Activated naive CD8-positive, alpha-beta T cell treated with anti-CD3 and anti-CD28 coated beads, Interleukin-2, amount 50 U/mL, for 24 hours (primary cell): Measurements from ENCODE around the gene OR52J3.
"Not testable (repeated sequence)": the region's sequence is repeated elsewhere in the genome, so short reads cannot be mapped to it uniquely, and the experiment has no call there.

ENCODE experiments used
- ATAC-seq: fragments of 150-1000 bp; cut with Tn5 transposase; one replicate; pipeline ENCODE4 v1.10.0; 2021
- DNase-seq: peaks from one replicate; pipeline ENCODE4 v3.0.0; 2021
- H3K27ac Mint-ChIP-seq: one replicate; pipeline ENCODE4 v1.8.0; 2021; ENCODE audit warnings: mild to moderate bottlenecking, mixed read lengths
- H3K27me3 Mint-ChIP-seq: one replicate; pipeline ENCODE4 v1.8.0; 2021; ENCODE audit warnings: mixed read lengths
- H3K36me3 Mint-ChIP-seq: one replicate; pipeline ENCODE4 v1.8.0; 2021; ENCODE audit warnings: low read depth, mixed read lengths
- H3K4me1 Mint-ChIP-seq: one replicate; pipeline ENCODE4 v1.8.0; 2021; ENCODE audit warnings: mixed read lengths
- H3K4me3 Mint-ChIP-seq: one replicate; pipeline ENCODE4 v1.8.0; 2021; ENCODE audit warnings: mild to moderate bottlenecking, moderate library complexity, mixed read lengths
- H3K9me3 Mint-ChIP-seq: one replicate; pipeline ENCODE4 v1.8.0; 2021; ENCODE audit warnings: mixed read lengths

The OR52J3 gene

GRCh38 chr11:5046226-5046625 is at the start of gene OR52J3:
TSS of gene OR52J3 (plus strand) at chr11:5046526. CDS start at chr11:5046526, 0 bp downstream.
- no peaks in the 10 kb centered on the region for H3K27me3 Mint-ChIP-seq
- DNase-seq (no peak), ATAC-seq (no peak)
- no peaks in the 10 kb centered on the region for H3K36me3 Mint-ChIP-seq
- H3K4me3 Mint-ChIP-seq, result no peak within 1 kb of the TSS
- no peaks in the 10 kb centered on the region for H3K9me3 Mint-ChIP-seq
- no peaks in the 10 kb centered on the region for H3K4me1 Mint-ChIP-seq
- H3K27ac Mint-ChIP-seq, result no peak within 1 kb of the TSS

GRCh38 chr11:5004424-5005274 is 41.7 kb upstream of the OR52J3 start:
- no peaks in the 10 kb centered on the region for H3K9me3 Mint-ChIP-seq
- H3K27ac Mint-ChIP-seq, result no peak overlapping the region
- no peak for ATAC-seq
- no peaks in the 10 kb centered on the region for H3K4me1 Mint-ChIP-seq
- H3K27me3 Mint-ChIP-seq, result peaks cover 8% of the 10 kb centered on the region
- no peaks in the 10 kb centered on the region for H3K36me3 Mint-ChIP-seq
- H3K4me3 Mint-ChIP-seq, result no peak overlapping the region
- peak; percentile 18 for DNase-seq

GRCh38 chr11:5007561-5007960 is 38.8 kb upstream of the OR52J3 start:
- ATAC-seq, result no peak
- Mint-ChIP-seq H3K27me3 (peaks cover 6% of the 10 kb centered on the region), H3K36me3 (no peaks in the 10 kb centered on the region), H3K4me1 (no peaks in the 10 kb centered on the region), H3K27ac (no peak overlapping the region), H3K4me3 (no peak overlapping the region), H3K9me3 (no peaks in the 10 kb centered on the region)
- DNase-seq, result no peak

GRCh38 chr11:5011254-5011653 is 35.1 kb upstream of the OR52J3 start:
- peaks cover 2% of the 10 kb centered on the region for H3K27me3 Mint-ChIP-seq
- no peaks in the 10 kb centered on the region for H3K4me1 Mint-ChIP-seq
- H3K36me3 Mint-ChIP-seq, result no peaks in the 10 kb centered on the region
- H3K4me3 Mint-ChIP-seq, result no peak overlapping the region
- no peak for ATAC-seq
- DNase-seq, result no peak
- H3K27ac Mint-ChIP-seq, result no peak overlapping the region
- H3K9me3 Mint-ChIP-seq, result no peaks in the 10 kb centered on the region

GRCh38 chr11:5013012-5013411 is 33.3 kb upstream of the OR52J3 start:
- Mint-ChIP-seq H3K36me3 (no peaks in the 10 kb centered on the region), H3K27ac (no peak overlapping the region), H3K4me3 (no peak overlapping the region), H3K4me1 (no peaks in the 10 kb centered on the region), H3K9me3 (no peaks in the 10 kb centered on the region), H3K27me3 (peaks cover 2% of the 10 kb centered on the region)
- ATAC-seq (no peak), DNase-seq (no peak)

GRCh38 chr11:5021996-5022395 is 24.3 kb upstream of the OR52J3 start:
- no peak overlapping the region for H3K4me3 Mint-ChIP-seq
- no peak for DNase-seq
- no peak overlapping the region for H3K27ac Mint-ChIP-seq
- no peaks in the 10 kb centered on the region for H3K27me3 Mint-ChIP-seq
- no peak for ATAC-seq
- H3K36me3 Mint-ChIP-seq, result no peaks in the 10 kb centered on the region
- H3K9me3 Mint-ChIP-seq, result peaks cover 28% of the 10 kb centered on the region
- no peaks in the 10 kb centered on the region for H3K4me1 Mint-ChIP-seq

- Mint-ChIP-seq H3K27ac (no peak overlapping the region), H3K36me3 (no peaks in the 10 kb centered on the region), H3K9me3 (no peaks in the 10 kb centered on the region), H3K4me1 (no peaks in the 10 kb centered on the region), H3K27me3 (peaks cover 2% of the 10 kb centered on the region), H3K4me3 (no peak overlapping the region)
- no peak for ATAC-seq
- DNase-seq, result no peak
These were observed 9.7 kb upstream of the OR52J3 start for GRCh38 chr11:5036669-5037068.

- H3K27me3 Mint-ChIP-seq, result peaks cover 2% of the 10 kb centered on the region
- no peaks in the 10 kb centered on the region for H3K9me3 Mint-ChIP-seq
- no peaks in the 10 kb centered on the region for H3K36me3 Mint-ChIP-seq
- no peak overlapping the region for H3K27ac Mint-ChIP-seq
- H3K4me3 Mint-ChIP-seq, result no peak overlapping the region
- H3K4me1 Mint-ChIP-seq, result no peaks in the 10 kb centered on the region
- DNase-seq (no peak), ATAC-seq (no peak)
These were observed 8.4 kb upstream of the OR52J3 start for GRCh38 chr11:5037926-5038325.

- Mint-ChIP-seq H3K36me3 (no peaks in the 10 kb centered on the region), H3K27me3 (peaks cover 2% of the 10 kb centered on the region), H3K4me1 (no peaks in the 10 kb centered on the region), H3K4me3 (no peak overlapping the region), H3K27ac (no peak overlapping the region), H3K9me3 (no peaks in the 10 kb centered on the region)
- DNase-seq, result no peak
- ATAC-seq, result no peak
These were observed 8.0 kb upstream of the OR52J3 start for GRCh38 chr11:5038341-5038740.

GRCh38 chr11:5040876-5041275 is 5.5 kb upstream of the OR52J3 start:
- Mint-ChIP-seq H3K4me3 (no peak overlapping the region), H3K27me3 (peaks cover 2% of the 10 kb centered on the region), H3K36me3 (no peaks in the 10 kb centered on the region), H3K27ac (no peak overlapping the region), H3K4me1 (no peaks in the 10 kb centered on the region), H3K9me3 (no peaks in the 10 kb centered on the region)
- DNase-seq (no peak), ATAC-seq (no peak)

- no peak overlapping the region for H3K4me3 Mint-ChIP-seq
- H3K36me3 Mint-ChIP-seq, result no peaks in the 10 kb centered on the region
- no peak for DNase-seq
- no peaks in the 10 kb centered on the region for H3K9me3 Mint-ChIP-seq
- no peak overlapping the region for H3K27ac Mint-ChIP-seq
- peaks cover 2% of the 10 kb centered on the region for H3K27me3 Mint-ChIP-seq
- no peaks in the 10 kb centered on the region for H3K4me1 Mint-ChIP-seq
- ATAC-seq, result no peak
These were observed 4.2 kb upstream of the OR52J3 start for GRCh38 chr11:5042091-5042490.

GRCh38 chr11:5043380-5043779 is 2.9 kb upstream of the OR52J3 start:
- no peaks in the 10 kb centered on the region for H3K36me3 Mint-ChIP-seq
- H3K27ac Mint-ChIP-seq, result no peak overlapping the region
- DNase-seq (no peak), ATAC-seq (no peak)
- H3K9me3 Mint-ChIP-seq, result no peaks in the 10 kb centered on the region
- H3K4me3 Mint-ChIP-seq, result no peak overlapping the region
- peaks cover 2% of the 10 kb centered on the region for H3K27me3 Mint-ChIP-seq
- H3K4me1 Mint-ChIP-seq, result no peaks in the 10 kb centered on the region

GRCh38 chr11:5046754-5047330 is 516 bp downstream of the OR52J3 start:
- DNase-seq (no peak), ATAC-seq (no peak)
- Mint-ChIP-seq H3K27ac (no peak overlapping the region), H3K9me3 (no peaks in the 10 kb centered on the region), H3K27me3 (no peaks in the 10 kb centered on the region), H3K36me3 (no peaks in the 10 kb centered on the region), H3K4me1 (no peaks in the 10 kb centered on the region), H3K4me3 (no peak overlapping the region)

- DNase-seq, H3K27ac Mint-ChIP-seq, H3K36me3 Mint-ChIP-seq, H3K27me3 Mint-ChIP-seq, ATAC-seq, H3K4me1 Mint-ChIP-seq, H3K4me3 Mint-ChIP-seq, H3K9me3 Mint-ChIP-seq: not testable (repeated sequence)
These were observed 12.4 kb downstream of the OR52J3 start for GRCh38 chr11:5058679-5059078.

GRCh38 chr11:5059391-5059790 is 13.1 kb downstream of the OR52J3 start, which contains the start of gene OR52E2:
TSS of gene OR52E2 (minus strand) at chr11:5059627. CDS start at chr11:5059627, 0 bp downstream.
- Mint-ChIP-seq H3K27me3 (peaks cover 3% of the 10 kb centered on the region), H3K27ac (no peak within 1 kb of the TSS), H3K9me3 (peaks cover 5% of the 10 kb centered on the region), H3K4me1 (no peaks in the 10 kb centered on the region), H3K36me3 (no peaks in the 10 kb centered on the region), H3K4me3 (no peak within 1 kb of the TSS)
- DNase-seq (no peak), ATAC-seq (no peak)
